ENCODE measurements around the gene ABCG2.
"Not testable (repeated sequence)": the region's sequence is repeated elsewhere in the genome, so short reads cannot be mapped to it uniquely, and the experiment has no call there.

ABCG2 gene

GRCh38 chr4:88112856-88113255, 45.6 kb downstream of the ABCG2 start:
- DNase-seq (ENCODE audit: low read depth, low spot score): no peak

GRCh38 chr4:88110826-88111225, 47.6 kb downstream of the ABCG2 start:
- no peak for DNase-seq (ENCODE audit: low read depth, low spot score)

GRCh38 chr4:88109123-88109881, 49.1 kb downstream of the ABCG2 start:
- no peak for DNase-seq (ENCODE audit: low read depth, low spot score)

GRCh38 chr4:88108747-88109122, 49.7 kb downstream of the ABCG2 start:
- DNase-seq (ENCODE audit: low read depth, low spot score): no peak

- not testable (repeated sequence) for DNase-seq (ENCODE audit: low read depth, low spot score)
Measured at GRCh38 chr4:88108108-88108465, 50.4 kb downstream of the ABCG2 start.

GRCh38 chr4:88107406-88108107, 50.9 kb downstream of the ABCG2 start:
- no peak for DNase-seq (ENCODE audit: low read depth, low spot score)

GRCh38 chr4:88106205-88106604, 52.2 kb downstream of the ABCG2 start:
- no peak for DNase-seq (ENCODE audit: low read depth, low spot score)

GRCh38 chr4:88104902-88105610, 53.4 kb downstream of the ABCG2 start:
- DNase-seq (ENCODE audit: low read depth, low spot score): peak; percentile 53

GRCh38 chr4:88102026-88102425, 56.4 kb downstream of the ABCG2 start:
- no peak for DNase-seq (ENCODE audit: low read depth, low spot score)

GRCh38 chr4:88101165-88101564, 57.3 kb downstream of the ABCG2 start:
- no peak for DNase-seq (ENCODE audit: low read depth, low spot score)

- DNase-seq (ENCODE audit: low read depth, low spot score): no peak
Measured at GRCh38 chr4:88098993-88099752, 59.3 kb downstream of the ABCG2 start.

- no peak for DNase-seq (ENCODE audit: low read depth, low spot score)
Measured at GRCh38 chr4:88097781-88098180, 60.7 kb downstream of the ABCG2 start.

- DNase-seq (ENCODE audit: low read depth, low spot score): no peak
Measured at GRCh38 chr4:88097301-88097700, 61.1 kb downstream of the ABCG2 start.

- DNase-seq (ENCODE audit: low read depth, low spot score): no peak
Measured at GRCh38 chr4:88093874-88094273, 64.6 kb downstream of the ABCG2 start.

- DNase-seq (ENCODE audit: low read depth, low spot score): no peak
Measured at GRCh38 chr4:88091378-88091777, 67.1 kb downstream of the ABCG2 start.

- no peak for DNase-seq (ENCODE audit: low read depth, low spot score)
Measured at GRCh38 chr4:88090898-88091297, 67.5 kb downstream of the ABCG2 start.

GRCh38 chr4:88087004-88087403, 71.4 kb downstream of the ABCG2 start:
- DNase-seq (ENCODE audit: low read depth, low spot score): no peak

- DNase-seq (ENCODE audit: low read depth, low spot score): no peak
Measured at GRCh38 chr4:88080626-88081025, 77.8 kb downstream of the ABCG2 start.

- no peak for DNase-seq (ENCODE audit: low read depth, low spot score)
Measured at GRCh38 chr4:88078579-88078978, 79.9 kb downstream of the ABCG2 start.

- no peak for DNase-seq (ENCODE audit: low read depth, low spot score)
Measured at GRCh38 chr4:88077911-88078524, 80.4 kb downstream of the ABCG2 start.

- no peak for DNase-seq (ENCODE audit: low read depth, low spot score)
Measured at GRCh38 chr4:88075336-88075735, 83.1 kb downstream of the ABCG2 start.

- no peak for DNase-seq (ENCODE audit: low read depth, low spot score)
Measured at GRCh38 chr4:88070031-88070430, 88.4 kb downstream of the ABCG2 start.

Data from smooth muscle cell of the brain vasculature (primary cell).